Epithelial cell of esophagus (primary cell): Measurements from ENCODE around the gene NUAK1.

Experiments
- DNase-seq: peaks from one replicate; pipeline ENCODE4 v3.0.0; 2010; ENCODE audit warnings: low read depth
- H3K4me3 ChIP-seq: 2 replicates; pipeline ENCODE4 v1.5.1; 2011; ENCODE audit warnings: mild to moderate bottlenecking, low read length, control low read depth
- TF ChIP-seq, protein P1 (sequence below): IDR thresholded peaks from 2 replicates; pipeline ENCODE4 v1.5.1; 2011; ENCODE audit warnings: low read depth, mild to moderate bottlenecking, low read length, control low read depth, inconsistent platforms; ENCODE audit not compliant: insufficient read depth; ENCODE audit errors: missing control alignments

NUAK1 gene

DNA sequence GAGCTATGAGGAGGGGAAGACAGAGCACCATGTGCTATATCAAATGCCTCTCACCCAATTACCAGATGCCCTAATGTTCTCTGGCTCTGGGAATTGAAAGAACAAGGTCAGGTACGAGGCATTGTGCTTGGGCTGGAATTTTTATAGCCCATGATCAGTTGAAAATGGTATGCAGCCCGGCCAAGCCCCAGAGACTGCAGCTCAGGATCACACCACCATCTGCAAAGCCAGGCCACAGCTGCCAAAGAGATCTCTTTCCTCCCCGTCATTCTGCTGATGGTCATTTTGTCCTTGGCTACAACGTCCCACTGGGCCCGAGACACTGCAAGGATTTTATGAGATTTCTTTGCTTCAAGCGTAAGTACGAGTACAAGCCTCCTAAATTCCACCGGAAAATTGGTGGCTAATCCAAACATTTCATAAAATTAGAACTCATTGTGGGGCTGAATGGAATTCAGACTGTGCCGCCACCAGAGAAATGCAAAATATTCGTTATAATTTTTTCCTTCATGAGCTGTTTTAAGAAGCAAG is 15.1 kb downstream of the NUAK1 start:
- H3K4me3 ChIP-seq = no peak overlapping the region
- TF ChIP-seq, protein P1, sequence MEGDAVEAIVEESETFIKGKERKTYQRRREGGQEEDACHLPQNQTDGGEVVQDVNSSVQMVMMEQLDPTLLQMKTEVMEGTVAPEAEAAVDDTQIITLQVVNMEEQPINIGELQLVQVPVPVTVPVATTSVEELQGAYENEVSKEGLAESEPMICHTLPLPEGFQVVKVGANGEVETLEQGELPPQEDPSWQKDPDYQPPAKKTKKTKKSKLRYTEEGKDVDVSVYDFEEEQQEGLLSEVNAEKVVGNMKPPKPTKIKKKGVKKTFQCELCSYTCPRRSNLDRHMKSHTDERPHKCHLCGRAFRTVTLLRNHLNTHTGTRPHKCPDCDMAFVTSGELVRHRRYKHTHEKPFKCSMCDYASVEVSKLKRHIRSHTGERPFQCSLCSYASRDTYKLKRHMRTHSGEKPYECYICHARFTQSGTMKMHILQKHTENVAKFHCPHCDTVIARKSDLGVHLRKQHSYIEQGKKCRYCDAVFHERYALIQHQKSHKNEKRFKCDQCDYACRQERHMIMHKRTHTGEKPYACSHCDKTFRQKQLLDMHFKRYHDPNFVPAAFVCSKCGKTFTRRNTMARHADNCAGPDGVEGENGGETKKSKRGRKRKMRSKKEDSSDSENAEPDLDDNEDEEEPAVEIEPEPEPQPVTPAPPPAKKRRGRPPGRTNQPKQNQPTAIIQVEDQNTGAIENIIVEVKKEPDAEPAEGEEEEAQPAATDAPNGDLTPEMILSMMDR = no peak
- DNase-seq = no peak

DNA sequence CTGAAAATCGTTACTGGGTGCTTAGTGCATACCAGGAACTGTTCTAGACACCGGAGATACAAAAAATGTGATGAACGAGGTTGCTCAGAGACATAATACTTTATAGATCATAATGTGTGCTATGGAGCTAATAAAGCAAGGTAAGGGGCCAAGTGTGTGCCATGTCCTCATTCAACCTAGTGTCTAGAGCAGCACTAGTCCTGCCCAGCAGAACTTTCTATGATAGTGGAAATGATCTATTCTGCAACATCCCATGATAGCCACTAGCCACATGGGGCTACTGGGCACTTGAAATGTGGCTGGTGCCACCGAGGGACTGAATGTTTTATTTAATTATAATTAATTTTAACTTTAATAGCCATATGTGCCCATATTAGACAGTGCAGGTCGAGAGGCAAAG is 15.6 kb downstream of the NUAK1 start:
- TF ChIP-seq, protein P1 = no peak
- DNase-seq = no peak
- no peak overlapping the region for H3K4me3 ChIP-seq

DNA sequence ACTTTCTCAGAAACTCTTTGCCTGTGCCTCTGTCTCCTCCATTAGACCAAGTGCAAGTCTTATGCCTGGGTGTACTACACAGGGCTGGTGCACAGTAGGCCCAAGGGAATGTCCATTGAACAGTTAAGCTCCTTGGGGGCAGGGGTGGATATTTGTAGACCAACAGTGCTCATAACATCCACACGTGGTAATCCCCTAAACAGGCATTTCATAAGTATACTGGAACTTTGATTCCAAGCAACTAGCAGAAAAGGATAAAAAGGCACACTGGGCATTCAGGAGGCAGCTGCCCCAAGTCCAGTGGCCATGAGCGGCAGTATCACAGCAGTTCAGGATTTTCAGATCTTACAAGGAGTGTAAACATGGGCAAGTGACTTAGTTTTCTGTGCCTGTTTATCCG is 16.8 kb downstream of the NUAK1 start:
- TF ChIP-seq, protein P1 = no peak
- H3K4me3 ChIP-seq = no peak overlapping the region
- DNase-seq = no peak

DNA sequence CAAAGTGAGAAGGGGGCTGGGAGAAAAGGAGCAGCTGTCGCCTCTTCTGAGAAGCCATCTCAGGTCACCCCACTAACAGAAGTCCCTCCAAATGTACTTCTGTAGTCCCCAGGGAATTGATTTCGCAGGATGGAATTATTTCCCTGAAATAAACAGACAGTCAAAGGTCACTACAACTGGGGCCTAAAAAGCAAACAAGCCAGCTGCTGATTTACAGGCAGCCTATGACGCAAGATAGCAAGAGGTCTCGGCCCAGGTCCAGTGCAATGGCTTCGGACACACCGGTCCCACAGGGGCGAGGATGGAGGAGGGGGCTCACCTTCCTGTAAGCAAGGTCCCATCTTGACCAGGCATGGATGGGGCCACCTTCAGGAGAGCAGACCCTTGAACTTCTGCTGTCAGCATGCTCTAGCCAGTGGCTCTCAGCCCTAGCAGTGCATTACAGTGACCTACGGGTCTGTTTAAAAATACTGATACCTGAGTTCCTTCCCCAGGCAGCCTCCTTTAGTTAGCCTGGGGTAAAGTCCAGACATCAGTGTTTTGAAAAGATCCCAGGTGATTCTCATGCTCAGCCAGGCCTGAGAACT is 18.1 kb downstream of the NUAK1 start:
- DNase-seq = no peak
- H3K4me3 ChIP-seq = no peak overlapping the region
- TF ChIP-seq, protein P1 = no peak

DNA sequence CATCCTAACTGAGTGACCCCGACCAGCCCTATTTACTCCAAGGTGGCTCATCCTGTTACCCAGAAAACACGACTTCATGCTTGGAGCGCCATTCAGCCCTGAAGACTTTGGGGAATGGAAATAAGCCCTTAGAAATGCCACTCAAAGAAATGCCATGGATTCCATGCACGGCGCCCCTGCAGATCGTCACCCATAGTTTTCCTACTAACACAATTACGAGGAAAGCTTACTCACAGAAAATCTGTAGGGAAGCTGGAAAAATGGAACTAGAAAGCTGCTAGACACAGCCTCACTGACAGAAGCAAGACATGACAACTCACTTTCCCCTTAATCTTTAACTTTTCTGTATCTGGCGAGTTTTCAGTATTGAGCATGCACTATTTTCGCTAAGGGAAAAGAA is 19.5 kb downstream of the NUAK1 start:
- DNase-seq = no peak
- TF ChIP-seq, protein P1 = no peak
- no peak overlapping the region for H3K4me3 ChIP-seq

DNA sequence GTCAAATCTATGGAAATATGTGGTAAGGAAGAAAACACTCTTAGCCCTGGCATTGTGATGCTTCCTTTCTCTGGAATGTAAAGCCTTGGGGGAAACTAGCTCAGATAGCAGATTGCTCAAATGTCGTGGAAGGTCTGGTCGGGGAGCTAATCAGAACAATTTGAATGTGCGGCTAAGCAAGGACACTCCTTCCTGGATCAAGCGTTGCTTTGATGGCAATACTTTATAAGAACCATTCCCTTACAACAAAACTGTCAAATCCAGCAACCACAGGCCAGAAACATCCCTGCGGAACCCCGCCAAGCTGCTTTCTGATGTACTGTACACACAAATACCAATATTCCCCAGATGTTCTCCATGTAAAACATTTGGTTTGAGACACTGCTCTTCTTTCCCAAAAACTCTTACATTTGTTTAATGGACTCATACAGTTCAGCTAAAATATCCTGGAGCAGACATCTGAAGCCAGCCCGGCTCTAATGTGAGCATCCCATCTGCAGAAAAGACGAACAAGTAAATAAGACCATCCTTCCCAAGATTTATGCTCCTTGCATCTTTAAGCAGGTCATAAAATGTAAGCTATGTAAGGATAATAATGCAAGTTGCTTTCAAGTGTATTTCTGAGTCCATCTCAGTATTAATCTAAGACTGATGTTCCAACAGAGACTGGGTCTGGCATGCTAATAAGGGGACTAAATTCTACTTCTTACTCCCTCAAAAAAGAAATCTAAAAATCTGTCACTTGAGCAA is 20.2 kb downstream of the NUAK1 start:
- DNase-seq = no peak
- TF ChIP-seq, protein P1 = no peak

DNA sequence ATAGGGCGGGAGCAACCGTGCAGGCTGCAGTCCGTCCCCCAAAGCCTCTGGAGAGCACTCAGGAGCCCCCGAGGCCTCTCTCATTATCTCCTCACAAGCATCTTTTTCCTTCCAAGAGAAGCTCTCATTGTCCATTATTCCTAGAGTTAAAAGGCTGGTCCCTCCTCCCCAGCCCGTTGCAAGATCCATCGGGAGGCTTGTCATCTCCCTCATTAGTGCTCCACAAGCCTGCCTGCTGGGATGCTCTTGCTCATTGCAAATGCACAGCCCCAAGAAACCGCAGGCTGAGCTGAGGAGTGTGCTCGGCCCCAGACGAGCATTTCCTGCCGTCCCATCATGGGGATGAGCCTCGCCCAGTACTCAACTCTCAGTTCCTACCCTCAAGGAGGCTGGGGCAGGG is 23.3 kb downstream of the NUAK1 start:
- TF ChIP-seq, protein P1 = no peak

More for the DNA sequence above, 20.2 kb downstream of the NUAK1 start:
- no peak overlapping the region for H3K4me3 ChIP-seq

More for the DNA sequence above, 23.3 kb downstream of the NUAK1 start:
- no peak for DNase-seq
- no peak overlapping the region for H3K4me3 ChIP-seq
